Right lobe of liver (tissue), 6 donors: Measurements from ENCODE around the gene PLPP4. TPM values are rescaled to one million over a fixed set of nuclear protein-coding genes. Genes with fewer than 3 reads are reported as not detected.

Source experiments
- ATAC-seq, 4 donors: fragments of 200-7000 bp; cut with Tn5 transposase; one replicate each; pipeline ENCODE4 v1.9.1; 2020; ENCODE audit warnings: mild to moderate bottlenecking in 4 of 4, moderate library complexity in 4 of 4
- DNase-seq, 3 donors: peaks; one replicate each; pipeline ENCODE4 v3.0.0-alpha.2; 2020
- H3K27ac ChIP-seq, 3 donors: fragments of 200-600 bp; one replicate each; pipeline ENCODE4 v1.8.0; 2022
- H3K27me3 ChIP-seq, 2 donors: fragments of 200-600 bp; one replicate each; pipeline ENCODE4 v1.8.0; 2022
- H3K36me3 ChIP-seq, 4 donors: fragments of 200-600 bp; sonication (generic) in 1 of 4; one replicate each; pipeline versions ENCODE4 v1.5.1 to v1.8.0; 2017 to 2022; ENCODE audit warnings: control low read depth in 1 of 4
- H3K4me1 ChIP-seq, 4 donors: fragments of 200-600 bp; sonication (generic) in 1 of 4; one replicate each; pipeline versions ENCODE4 v1.5.1 to v1.8.0; 2017 to 2022; ENCODE audit warnings: control low read depth in 1 of 4
- H3K4me3 ChIP-seq, 3 donors: fragments of 200-600 bp; one replicate each; pipeline ENCODE4 v1.8.0; 2022
- H3K9me3 ChIP-seq, 4 donors: fragments of 200-600 bp; sonication (generic) in 1 of 4; one replicate each; pipeline versions ENCODE4 v1.5.1 to v1.8.0; 2017 to 2022; ENCODE audit warnings: control low read depth in 1 of 4
- CTCF ChIP-seq, 4 donors: fragments of 200-600 bp in 3 of 4; fragments of 450-650 bp in 1 of 4; IDR thresholded peaks; one replicate each; pipeline versions ENCODE4 v1.5.1 to v1.8.0; 2016 to 2022; ENCODE audit warnings: antibody characterized with exemption in 4 of 4, mild to moderate bottlenecking in 2 of 4
- POLR2A ChIP-seq: fragments of 450-650 bp; IDR thresholded peaks from one replicate; pipeline ENCODE4 v1.6.1; 2017; ENCODE audit warnings: antibody characterized with exemption, mild to moderate bottlenecking
- WGBS: methylation state at CpG from one replicate; pipeline ENCODE4 v1.1.6; 2018; ENCODE audit warnings: low coverage, low lambda C conversion rate; ENCODE audit not compliant: insufficient coverage; ENCODE audit errors: missing lambda C conversion rate; 5-methylcytosine and 5-hydroxymethylcytosine counted together
- intact Hi-C, 2 donors: fragments of 100-400 bp; cut with DNase I; formaldehyde crosslinking; loops; one replicate each; pipeline versions ENCODE4 v1.11.2 to v1.14.1; 2022
- total RNA-seq, 6 experiments: library from RNA; depleted of rRNA in 2 of 6; stranded (reverse); fragments of >200 nt in 2 of 6; fragmentation: NEBNext Ultra II Directional in 3 of 6; extraction: Animal tissue kit (Norgen Biotek cat#: 25700) in 3 of 6; gene quantifications; one replicate each; pipeline versions ENCODE4 v1.1.0 to v1.2.4, GENCODE V29; 2016 to 2023
- donor health status: DM: no; HTN: yes; CAD: no.
- donor health status: DM: no; HTN: no; CAD: no.
- donor health status: DM: no; HTN: no; CAD: no.
- donor health status: DM: no; HTN: yes; CAD: no.
- donor health status: DM: no; HTN: yes; CAD: no.

The PLPP4 gene
- total RNA-seq, 6 experiments from 2014 or later, result 0.35 to 0.81 (median 0.37) TPM; not detected in 1

GRCh38 chr10:120480848-120481247 lies 23.8 kb downstream of the PLPP4 start:
- Histone ChIP-seq H3K27me3 (no peaks in the 10 kb centered on the region), H3K9me3 (no peaks in the 10 kb centered on the region), H3K4me1 (no peaks in the 10 kb centered on the region), H3K36me3 (no peaks in the 10 kb centered on the region), H3K4me3 (no peak overlapping the region), H3K27ac (no peak overlapping the region)
- DNase-seq, result no peak
- intact Hi-C loops, result no loop called here
- WGBS, result no CpG with 5 or more reads among the region's 1 CpG
- no peak for TF ChIP-seq POLR2A
- no peak for ATAC-seq

GRCh38 chr10:120483006-120483405 lies 26.0 kb downstream of the PLPP4 start:
- DNase-seq, result no peak
- Histone ChIP-seq H3K27me3 (no peaks in the 10 kb centered on the region), H3K9me3 (no peaks in the 10 kb centered on the region), H3K4me3 (no peak overlapping the region), H3K27ac (no peak overlapping the region), H3K36me3 (no peaks in the 10 kb centered on the region), H3K4me1 (no peaks in the 10 kb centered on the region)
- intact Hi-C loops, result no loop called here
- WGBS, result 84% methylated on average over 2 of the region's 3 CpGs
- TF ChIP-seq CTCF (IDR thresholded peaks at IDR 0.05) (no peak), POLR2A (no peak)
- no peak for ATAC-seq

GRCh38 chr10:120483651-120484301 lies 26.7 kb downstream of the PLPP4 start:
- 42% methylated on average over 2 of the region's 2 CpGs for WGBS
- ATAC-seq, result no peak
- Histone ChIP-seq H3K4me3 (no peak overlapping the region), H3K27ac (no peak overlapping the region), H3K9me3 (no peaks in the 10 kb centered on the region), H3K4me1 (no peaks in the 10 kb centered on the region), H3K27me3 (no peaks in the 10 kb centered on the region), H3K36me3 (no peaks in the 10 kb centered on the region)
- intact Hi-C loops, result no loop called here
- no peak for TF ChIP-seq POLR2A
- no peak for DNase-seq

GRCh38 chr10:120485946-120486345 lies 28.9 kb downstream of the PLPP4 start:
- no peaks in the 10 kb centered on the region for H3K36me3 ChIP-seq
- H3K9me3 ChIP-seq, result no peaks in the 10 kb centered on the region
- WGBS, result 59% methylated on average over 7 of the region's 8 CpGs
- intact Hi-C loops, result no loop called here
- no peaks in the 10 kb centered on the region for H3K27me3 ChIP-seq
- H3K4me1 ChIP-seq, result no peaks in the 10 kb centered on the region
- no peak overlapping the region for H3K27ac ChIP-seq
- TF ChIP-seq POLR2A (no peak), CTCF (IDR thresholded peaks at IDR 0.05) (no peak)
- H3K4me3 ChIP-seq, result no peak overlapping the region
- no peak for DNase-seq
- no peak for ATAC-seq

- DNase-seq, result no peak
- intact Hi-C loops, result no loop called here
- TF ChIP-seq POLR2A (no peak), CTCF (IDR thresholded peaks at IDR 0.05) (no peak)
- no peaks in the 10 kb centered on the region for H3K27me3 ChIP-seq
- no peaks in the 10 kb centered on the region for H3K9me3 ChIP-seq
- ATAC-seq, result no peak
- H3K27ac ChIP-seq, result no peak overlapping the region
- 45% methylated on average over 6 of the region's 6 CpGs for WGBS
- H3K36me3 ChIP-seq, result no peaks in the 10 kb centered on the region
- no peak overlapping the region for H3K4me3 ChIP-seq
- no peaks in the 10 kb centered on the region for H3K4me1 ChIP-seq
Observed at GRCh38 chr10:120486671-120487205, 29.7 kb downstream of the PLPP4 start.
